GM23248 (cell line): Measurements from ENCODE around the gene SFXN2. TPM values are rescaled to one million over a fixed set of nuclear protein-coding genes. Genes with fewer than 3 reads are reported as not detected.

Experiments used
- DNase-seq: peaks from one replicate; pipeline ENCODE4 v3.0.0-alpha.2; 2015
- H2AFZ ChIP-seq: fragments of 200-600 bp; sonication (generic); 2 replicates; pipeline ENCODE4 v1.6.1; 2016; ENCODE audit warnings: antibody characterized with exemption
- H3F3A ChIP-seq: fragments of 200-600 bp; sonication (generic); 2 replicates; pipeline ENCODE4 v1.6.1; 2016; ENCODE audit warnings: mild to moderate bottlenecking, antibody characterized with exemption, mixed run types; ENCODE audit not compliant: insufficient read depth
- H3K27ac ChIP-seq: fragments of 200-600 bp; sonication (generic); 2 replicates; pipeline ENCODE4 v1.5.1; 2016; ENCODE audit warnings: mild to moderate bottlenecking
- H3K27me3 ChIP-seq: fragments of 200-600 bp; sonication (generic); replicated peaks from 2 replicates; pipeline ENCODE4 v1.6.1; 2016; ENCODE audit warnings: mild to moderate bottlenecking; ENCODE audit not compliant: insufficient read depth
- H3K36me3 ChIP-seq: fragments of 200-600 bp; sonication (generic); 2 replicates; pipeline ENCODE4 v1.6.1; 2016; ENCODE audit warnings: low read depth, mild to moderate bottlenecking
- H3K4me1 ChIP-seq: fragments of 200-600 bp; sonication (generic); 2 replicates; pipeline ENCODE4 v1.6.1; 2016; ENCODE audit warnings: mild to moderate bottlenecking; ENCODE audit not compliant: insufficient read depth
- H3K4me2 ChIP-seq: fragments of 200-600 bp; sonication (generic); one replicate; pipeline ENCODE4 v1.6.1; 2016; ENCODE audit warnings: mild to moderate bottlenecking; ENCODE audit not compliant: unreplicated experiment
- H3K4me3 ChIP-seq: fragments of 200-600 bp; sonication (generic); 2 replicates; pipeline ENCODE4 v1.5.1; 2016; ENCODE audit warnings: mild to moderate bottlenecking
- H3K79me2 ChIP-seq: fragments of 200-600 bp; sonication (generic); 2 replicates; pipeline ENCODE4 v1.6.1; 2016; ENCODE audit warnings: mild to moderate bottlenecking; ENCODE audit not compliant: insufficient read depth
- H3K9ac ChIP-seq: fragments of 200-600 bp; sonication (generic); 2 replicates; pipeline ENCODE4 v1.6.1; 2016; ENCODE audit warnings: mild to moderate bottlenecking
- H3K9me2 ChIP-seq: fragments of 200-600 bp; sonication (generic); 2 replicates; pipeline ENCODE4 v1.6.1; 2016; ENCODE audit warnings: mixed run types, mild to moderate bottlenecking, moderate library complexity; ENCODE audit not compliant: insufficient read depth
- H3K9me3 ChIP-seq: fragments of 200-600 bp; sonication (generic); one replicate; pipeline ENCODE4 v1.6.1; 2017; ENCODE audit warnings: low read depth
- H4K20me1 ChIP-seq: fragments of 200-600 bp; sonication (generic); 2 replicates; pipeline ENCODE4 v1.6.0; 2016; ENCODE audit not compliant: insufficient read depth
- EZH2 ChIP-seq: fragments of 200-600 bp; sonication (generic); IDR thresholded peaks from 2 replicates; pipeline ENCODE4 v1.6.1; 2018; ENCODE audit warnings: antibody characterized with exemption, mild to moderate bottlenecking; ENCODE audit not compliant: insufficient read depth, poor library complexity, severe bottlenecking
- EZH2phosphoT487 ChIP-seq: fragments of 200-600 bp; sonication (generic); IDR thresholded peaks from 2 replicates; pipeline ENCODE4 v1.6.1; 2018; ENCODE audit warnings: antibody characterized with exemption, moderate library complexity, mild to moderate bottlenecking, low read depth; ENCODE audit not compliant: insufficient read depth
- WGBS, 2 experiments: methylation state at CpG; one replicate each; pipeline ENCODE4 v1.1.6; 2015 to 2017; ENCODE audit warnings: low lambda C conversion rate in 2 of 2, low coverage in 1 of 2; ENCODE audit errors: missing lambda C conversion rate in 2 of 2; 5-methylcytosine and 5-hydroxymethylcytosine counted together
- in situ Hi-C: fragments of 300-500 bp; cut with MboI; formaldehyde crosslinking; loops from 2 replicates; pipeline ENCODE4 v1.15.0; 2020
- polyA plus RNA-seq: library from polyadenylated mRNA; unstranded; fragments of >200 nt; fragmentation: Nextera tagmentation; extraction: Ambion mirVana; gene quantifications from 2 replicates; pipeline ENCODE4 v1.2.1, GENCODE V29; 2016
- total RNA-seq: library from RNA; depleted of rRNA; stranded (reverse); fragments of >200 nt; shearing (Covaris generic); gene quantifications from 2 replicates; pipeline ENCODE4 v1.2.3, GENCODE V29; 2014

The SFXN2 gene
- total and polyA plus RNA-seq, 2 experiments from 2014 or later = 1.1 to 1.7 TPM

DNA sequence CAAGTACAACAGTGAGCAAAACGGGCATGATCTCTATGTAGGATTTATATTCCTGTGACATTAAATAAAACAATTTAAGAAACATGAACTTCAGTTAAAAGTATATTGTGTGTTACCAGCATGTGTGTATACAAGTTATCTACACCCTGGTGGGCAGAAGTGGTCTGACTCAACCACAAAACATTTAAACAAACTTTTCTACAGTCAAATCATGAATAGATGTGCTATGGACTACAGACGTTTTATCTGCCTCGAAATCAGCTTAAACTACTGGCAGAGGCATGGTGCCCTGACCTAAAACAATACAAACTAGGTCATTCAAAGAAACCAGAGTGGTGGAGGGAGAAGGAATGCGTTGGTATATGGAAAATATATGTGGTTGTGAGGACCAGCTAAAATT is 3.8 kb upstream of the SFXN2 start:
- no peaks in the 10 kb centered on the region for H3K36me3 ChIP-seq
- peaks cover 24% of the 10 kb centered on the region for H3F3A ChIP-seq
- H3K9me3 ChIP-seq = no peaks in the 10 kb centered on the region
- no peaks in the 10 kb centered on the region for H3K27me3 ChIP-seq
- peaks cover 3% of the 10 kb centered on the region; the same call in 1 of the 2 replicates for H4K20me1 ChIP-seq
- H3K4me1 ChIP-seq = peaks cover 37% of the 10 kb centered on the region
- in situ Hi-C loops = no loop called here
- peak overlapping the region; percentile 30 for H3K27ac ChIP-seq
- H3K9me2 ChIP-seq = no peaks in the 10 kb centered on the region
- 17 to 27% methylated on average over 4 of the region's 4 CpGs for WGBS, 2 experiments
- peaks cover 70% of the 10 kb centered on the region for H3K79me2 ChIP-seq
- peak overlapping the region; percentile 42 for H3K4me2 ChIP-seq
- DNase-seq = peak; percentile 79
- H2AFZ ChIP-seq = no peak overlapping the region
- H3K9ac ChIP-seq = 0 out of 2 replicates have a peak overlapping the region, but pooled peaks have one; percentile 5
- 0 out of 2 replicates have a peak overlapping the region, but pooled peaks have one; percentile 46 for H3K4me3 ChIP-seq
- TF ChIP-seq EZH2phosphoT487 = no peak
- TF ChIP-seq EZH2 = no peak

DNA sequence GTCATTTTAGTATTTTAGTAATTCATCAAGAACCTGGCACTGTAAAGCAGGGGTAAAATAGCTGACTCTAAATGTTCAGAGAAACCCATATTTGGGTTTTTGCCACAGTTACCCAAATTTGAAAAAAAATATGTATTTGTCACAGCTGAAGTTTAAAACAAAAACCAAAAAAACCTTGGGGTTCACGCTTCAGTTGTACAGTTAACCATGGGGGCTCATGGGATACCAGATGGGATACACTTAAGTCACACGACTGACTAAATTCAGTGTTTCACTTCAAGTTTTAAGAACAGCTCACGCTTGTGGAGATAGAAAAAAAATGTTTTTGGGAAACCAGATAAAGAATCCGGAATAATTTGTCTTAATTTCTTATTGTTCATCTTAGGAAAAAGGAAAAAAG is 2.3 kb upstream of the SFXN2 start:
- WGBS, 2 experiments = 75 to 78% methylated on average over 4 of the region's 4 CpGs
- no peaks in the 10 kb centered on the region for H3K9me3 ChIP-seq
- H3K36me3 ChIP-seq = no peaks in the 10 kb centered on the region
- H4K20me1 ChIP-seq = peaks cover 3% of the 10 kb centered on the region; the same call in 1 of the 2 replicates
- H2AFZ ChIP-seq = no peak overlapping the region
- no peaks in the 10 kb centered on the region for H3K27me3 ChIP-seq
- in situ Hi-C loops = no loop called here
- no peak for DNase-seq
- no peaks in the 10 kb centered on the region for H3K9me2 ChIP-seq
- peak overlapping the region; percentile 99 for H3K4me2 ChIP-seq
- TF ChIP-seq EZH2 = no peak
- no peak for TF ChIP-seq EZH2phosphoT487
- H3F3A ChIP-seq = peaks cover 24% of the 10 kb centered on the region
- no peak overlapping the region for H3K4me3 ChIP-seq
- H3K9ac ChIP-seq = no peak overlapping the region
- peaks cover 56% of the 10 kb centered on the region for H3K79me2 ChIP-seq
- no peak overlapping the region for H3K27ac ChIP-seq
- peaks cover 35% of the 10 kb centered on the region for H3K4me1 ChIP-seq

DNA sequence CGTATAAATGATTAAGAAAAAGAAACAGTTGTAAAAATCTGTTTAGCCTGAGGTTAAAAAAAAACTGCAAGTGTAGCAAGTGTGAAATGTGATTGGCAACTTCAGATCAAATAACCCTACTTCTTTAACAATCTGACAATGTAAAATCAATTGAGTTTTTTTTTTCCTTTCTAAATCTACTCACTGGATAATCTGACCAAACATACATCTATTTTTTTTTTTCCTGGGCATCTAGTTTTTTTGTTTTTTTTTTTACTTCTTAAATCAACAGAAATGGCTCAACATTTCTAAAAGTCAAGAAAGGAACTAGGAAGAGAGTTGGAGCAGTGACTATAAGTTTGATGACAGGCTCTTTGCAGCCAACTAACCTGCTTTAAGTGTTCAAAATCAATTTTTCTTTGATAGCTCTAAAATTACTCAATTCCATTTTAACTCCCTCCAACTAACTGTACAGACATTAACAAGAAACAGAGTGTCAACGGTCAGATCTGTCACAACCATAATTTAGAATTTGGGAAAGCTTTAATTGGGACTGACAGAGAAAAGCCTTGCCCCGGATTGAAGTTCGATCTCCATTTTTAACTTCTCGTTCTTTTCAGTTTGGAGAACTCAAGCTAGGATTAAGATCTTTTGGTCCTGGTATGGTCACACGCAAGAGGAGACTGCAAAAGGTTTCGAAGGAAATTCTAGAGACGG is 1.4 kb upstream of the SFXN2 start:
- H3K4me1 ChIP-seq = peaks cover 29% of the 10 kb centered on the region
- H3K27ac ChIP-seq = peak overlapping the region; percentile 88
- 4 to 6% methylated on average over 8 of the region's 8 CpGs for WGBS, 2 experiments
- peaks cover 47% of the 10 kb centered on the region for H3K79me2 ChIP-seq
- no peaks in the 10 kb centered on the region for H3K36me3 ChIP-seq
- H3K9me3 ChIP-seq = no peaks in the 10 kb centered on the region
- peaks cover 3% of the 10 kb centered on the region; the same call in 1 of the 2 replicates for H4K20me1 ChIP-seq
- no peaks in the 10 kb centered on the region for H3K27me3 ChIP-seq
- peak overlapping the region; percentile 89 for H2AFZ ChIP-seq
- peak overlapping the region; percentile 85 for H3K4me3 ChIP-seq
- H3F3A ChIP-seq = peaks cover 24% of the 10 kb centered on the region
- H3K9ac ChIP-seq = peak overlapping the region; percentile 94
- in situ Hi-C loops = no loop called here
- DNase-seq = peak; percentile 34
- TF ChIP-seq EZH2phosphoT487 (no peak), EZH2 (no peak)
- H3K4me2 ChIP-seq = peak overlapping the region; percentile 99
- no peaks in the 10 kb centered on the region for H3K9me2 ChIP-seq

DNA sequence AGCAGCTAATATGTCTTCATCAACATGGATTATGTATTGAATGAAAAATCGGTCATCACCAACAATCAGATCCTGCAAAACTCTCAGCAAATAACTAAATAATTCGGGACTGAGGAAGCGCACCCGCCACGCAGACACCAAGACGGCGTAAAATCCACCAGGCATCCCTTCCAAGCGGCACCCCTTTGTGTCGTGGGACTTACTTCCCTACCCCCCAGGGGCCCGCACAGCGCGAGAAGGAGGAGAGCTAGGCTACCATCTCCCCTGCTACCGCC is 960 bp upstream of the SFXN2 start:
- Histone ChIP-seq H3K36me3 (no peaks in the 10 kb centered on the region), H3K27me3 (no peaks in the 10 kb centered on the region), H3K9me2 (no peaks in the 10 kb centered on the region), H3K9me3 (no peaks in the 10 kb centered on the region), H4K20me1 (peaks cover 3% of the 10 kb centered on the region; the same call in 1 of the 2 replicates), H3K4me2 (peak overlapping the region; percentile 99), H3K4me3 (peak overlapping the region; percentile 85), H3K4me1 (peaks cover 29% of the 10 kb centered on the region), H3F3A (peaks cover 24% of the 10 kb centered on the region), H3K9ac (peak overlapping the region; percentile 94), H3K79me2 (peaks cover 42% of the 10 kb centered on the region), H2AFZ (peak overlapping the region; percentile 89), H3K27ac (peak overlapping the region; percentile 88)
- TF ChIP-seq EZH2phosphoT487 (no peak), EZH2 (no peak)
- WGBS, 2 experiments = 1 to 2% methylated on average over 12 to 13 of the region's 13 CpGs
- no peak for DNase-seq
- in situ Hi-C loops = no loop called here
